ENCODE measurements around the gene F2RL1. TPM values are rescaled to one million over a fixed set of nuclear protein-coding genes. Genes with fewer than 3 reads are reported as not detected.
"Not testable (repeated sequence)": the region's sequence is repeated elsewhere in the genome, so short reads cannot be mapped to it uniquely, and the experiment has no call there.

The F2RL1 gene, protein sequence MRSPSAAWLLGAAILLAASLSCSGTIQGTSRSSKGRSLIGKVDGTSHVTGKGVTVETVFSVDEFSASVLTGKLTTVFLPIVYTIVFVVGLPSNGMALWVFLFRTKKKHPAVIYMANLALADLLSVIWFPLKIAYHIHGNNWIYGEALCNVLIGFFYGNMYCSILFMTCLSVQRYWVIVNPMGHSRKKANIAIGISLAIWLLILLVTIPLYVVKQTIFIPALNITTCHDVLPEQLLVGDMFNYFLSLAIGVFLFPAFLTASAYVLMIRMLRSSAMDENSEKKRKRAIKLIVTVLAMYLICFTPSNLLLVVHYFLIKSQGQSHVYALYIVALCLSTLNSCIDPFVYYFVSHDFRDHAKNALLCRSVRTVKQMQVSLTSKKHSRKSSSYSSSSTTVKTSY
- total RNA-seq = 1 to 10 TPM; 1.6 to 2.2 TPM

DNA sequence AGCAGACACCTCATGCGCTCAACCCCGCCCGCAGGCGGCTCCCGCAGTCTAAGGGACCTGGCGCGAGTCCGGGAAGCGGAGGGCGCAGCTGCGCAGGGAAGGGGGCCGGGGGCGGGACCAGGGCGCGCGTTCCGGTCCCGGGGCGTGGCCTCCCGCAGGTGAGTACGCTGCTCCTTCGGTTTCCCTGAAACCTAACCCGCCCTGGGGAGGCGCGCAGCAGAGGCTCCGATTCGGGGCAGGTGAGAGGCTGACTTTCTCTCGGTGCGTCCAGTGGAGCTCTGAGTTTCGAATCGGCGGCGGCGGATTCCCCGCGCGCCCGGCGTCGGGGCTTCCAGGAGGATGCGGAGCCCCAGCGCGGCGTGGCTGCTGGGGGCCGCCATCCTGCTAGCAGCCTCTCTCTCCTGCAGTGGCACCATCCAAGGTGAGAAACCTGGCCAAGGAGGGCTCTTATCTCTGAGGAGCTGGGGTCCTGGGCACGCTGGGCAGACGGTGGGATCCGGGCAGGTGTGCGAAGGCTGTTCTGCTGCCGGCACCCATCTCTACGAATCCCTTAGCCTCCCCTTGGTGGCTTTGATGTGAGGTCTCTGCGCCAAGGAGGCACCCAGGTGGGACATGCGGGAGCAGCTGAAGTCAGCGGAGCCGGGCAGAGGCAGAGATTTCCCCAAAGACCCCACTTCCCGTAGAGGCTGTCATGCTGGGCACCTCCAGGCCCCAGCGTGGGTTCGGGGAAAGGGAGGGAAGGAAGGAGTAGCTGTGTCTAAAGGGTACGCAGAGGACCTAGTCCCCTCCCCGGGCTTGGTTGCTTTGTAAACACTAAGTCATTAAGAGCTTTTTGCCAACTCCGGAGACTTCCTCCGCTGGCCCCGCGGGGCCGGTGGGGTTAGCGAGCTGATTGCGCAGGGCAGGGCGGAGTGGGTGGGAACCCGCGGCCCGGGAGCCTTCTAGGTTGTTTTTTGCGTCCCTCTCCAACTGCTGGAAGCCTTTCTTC lies at the start of gene F2RL1:
F2RL1 (plus strand) TSS at position 187 of the 988 bp plus-strand sequence; CDS start at position 340, 153 bp downstream.
- H3K4me1 Mint-ChIP-seq (ENCODE audit: low read depth) = peaks cover 20% of the 10 kb centered on the region
- ChIA-PET POLR2A (no interaction called here), CTCF (interaction anchor here (0.9 to 1.5 kb wide), 4 partner anchors 13 to 45 kb away, joined by 3 to 4 read pairs (median 3); no protein-coding TSS in a partner anchor)
- peaks cover 49% of the 10 kb centered on the region for H3K27me3 Mint-ChIP-seq (ENCODE audit: low read depth)
- ATAC-seq (peak; percentile 79), DNase-seq (peak; percentile 42)
- H3K4me3 Mint-ChIP-seq = peak within 1 kb of the TSS; percentile 76
- H3K36me3 Mint-ChIP-seq (ENCODE audit: low read depth) = no peaks in the 10 kb centered on the region
- no peak within 1 kb of the TSS for H3K27ac Mint-ChIP-seq
- H3K9me3 Mint-ChIP-seq (ENCODE audit: insufficient read depth) = no peaks in the 10 kb centered on the region

- H3K4me1 Mint-ChIP-seq (ENCODE audit: low read depth); DNase-seq; CTCF ChIA-PET; H3K27ac Mint-ChIP-seq; POLR2A ChIA-PET; H3K4me3 Mint-ChIP-seq; H3K27me3 Mint-ChIP-seq (ENCODE audit: low read depth); H3K36me3 Mint-ChIP-seq (ENCODE audit: low read depth); H3K9me3 Mint-ChIP-seq (ENCODE audit: insufficient read depth); ATAC-seq: not testable (repeated sequence)
Observed at GRCh38 chr5:76771041-76771440, 47.8 kb upstream of the F2RL1 start.

- H3K4me1 Mint-ChIP-seq (ENCODE audit: low read depth) = peaks cover 4% of the 10 kb centered on the region
- H3K27me3 Mint-ChIP-seq (ENCODE audit: low read depth) = no peaks in the 10 kb centered on the region
- POLR2A ChIA-PET = no interaction called here
- ATAC-seq (no peak), DNase-seq (no peak)
- CTCF ChIA-PET = interaction anchor here (4.9 kb wide), 1 partner anchor 173 kb away, joined by 110 read pairs; no protein-coding TSS in a partner anchor
- H3K36me3 Mint-ChIP-seq (ENCODE audit: low read depth) = no peaks in the 10 kb centered on the region
- no peak overlapping the region for H3K4me3 Mint-ChIP-seq
- no peak overlapping the region for H3K27ac Mint-ChIP-seq
- H3K9me3 Mint-ChIP-seq (ENCODE audit: insufficient read depth) = no peaks in the 10 kb centered on the region
Observed at GRCh38 chr5:76771705-76772405, 47.0 kb upstream of the F2RL1 start.

GRCh38 chr5:76775921-76776320 lies 42.9 kb upstream of the F2RL1 start:
- Mint-ChIP-seq H3K36me3 (ENCODE audit: low read depth) (no peaks in the 10 kb centered on the region), H3K4me3 (no peak overlapping the region), H3K27me3 (ENCODE audit: low read depth) (no peaks in the 10 kb centered on the region), H3K4me1 (ENCODE audit: low read depth) (peaks cover 4% of the 10 kb centered on the region), H3K9me3 (ENCODE audit: insufficient read depth) (no peaks in the 10 kb centered on the region), H3K27ac (peak overlapping the region; percentile 34)
- no peak for DNase-seq
- CTCF ChIA-PET = interaction anchor here (0.7 to 4.9 kb wide), 6 partner anchors 28 to 194 kb away, joined by 4 to 110 read pairs (median 20); no protein-coding TSS in a partner anchor
- ATAC-seq = no peak
- POLR2A ChIA-PET = no interaction called here

DNA sequence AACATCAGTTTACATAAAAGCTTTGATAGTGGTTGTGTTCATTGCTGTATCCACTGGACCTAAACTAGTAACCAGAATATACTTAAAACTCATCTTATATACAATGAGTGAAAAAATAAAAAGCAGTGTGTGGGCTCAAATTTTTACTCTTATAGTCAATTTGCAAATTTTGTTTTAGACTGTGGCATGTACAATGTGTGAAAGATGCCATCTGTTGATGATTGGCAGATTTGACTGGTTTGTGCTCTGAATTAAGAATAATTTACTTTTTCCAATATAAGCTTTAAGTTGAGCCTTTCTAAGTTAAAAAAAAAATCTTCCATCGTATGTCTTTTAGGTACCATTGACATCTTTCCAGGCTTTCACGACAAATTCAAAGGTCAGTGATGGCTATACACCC lies 42.4 kb upstream of the F2RL1 start:
- Mint-ChIP-seq H3K4me3 (no peak overlapping the region), H3K4me1 (ENCODE audit: low read depth) (peaks cover 4% of the 10 kb centered on the region), H3K36me3 (ENCODE audit: low read depth) (no peaks in the 10 kb centered on the region), H3K9me3 (ENCODE audit: insufficient read depth) (no peaks in the 10 kb centered on the region), H3K27ac (no peak overlapping the region), H3K27me3 (ENCODE audit: low read depth) (no peaks in the 10 kb centered on the region)
- DNase-seq = no peak
- no peak for ATAC-seq
- CTCF ChIA-PET = interaction anchor here (0.7 to 4.9 kb wide), 2 partner anchors 62 to 178 kb away, joined by 4 to 110 read pairs; no protein-coding TSS in a partner anchor
- POLR2A ChIA-PET = no interaction called here

GRCh38 chr5:76780616-76781015 lies 38.2 kb upstream of the F2RL1 start:
- POLR2A ChIA-PET; ATAC-seq; H3K4me3 Mint-ChIP-seq; H3K9me3 Mint-ChIP-seq (ENCODE audit: insufficient read depth); H3K27ac Mint-ChIP-seq; H3K36me3 Mint-ChIP-seq (ENCODE audit: low read depth); H3K4me1 Mint-ChIP-seq (ENCODE audit: low read depth); DNase-seq; CTCF ChIA-PET; H3K27me3 Mint-ChIP-seq (ENCODE audit: low read depth): not testable (repeated sequence)

- ChIA-PET POLR2A (no interaction called here), CTCF (no interaction called here)
Observed at GRCh38 chr5:76781775-76782174, 37.1 kb upstream of the F2RL1 start.

GRCh38 chr5:76782444-76782843 lies 36.4 kb upstream of the F2RL1 start:
- Mint-ChIP-seq H3K27me3 (ENCODE audit: low read depth) (peaks cover 2% of the 10 kb centered on the region), H3K27ac (no peak overlapping the region), H3K36me3 (ENCODE audit: low read depth) (no peaks in the 10 kb centered on the region), H3K9me3 (ENCODE audit: insufficient read depth) (no peaks in the 10 kb centered on the region), H3K4me3 (no peak overlapping the region), H3K4me1 (ENCODE audit: low read depth) (no peaks in the 10 kb centered on the region)
- POLR2A ChIA-PET = no interaction called here
- no peak for ATAC-seq
- no peak for DNase-seq
- CTCF ChIA-PET = interaction anchor here (1.9 kb wide), 1 partner anchor 8 kb away, joined by 18 read pairs; no protein-coding TSS in a partner anchor

More at GRCh38 chr5:76781775-76782174, 37.1 kb upstream of the F2RL1 start:
- H3K36me3 Mint-ChIP-seq (ENCODE audit: low read depth) = no peaks in the 10 kb centered on the region
- no peaks in the 10 kb centered on the region for H3K4me1 Mint-ChIP-seq (ENCODE audit: low read depth)
- no peaks in the 10 kb centered on the region for H3K9me3 Mint-ChIP-seq (ENCODE audit: insufficient read depth)
- H3K4me3 Mint-ChIP-seq = no peak overlapping the region
- peaks cover 2% of the 10 kb centered on the region for H3K27me3 Mint-ChIP-seq (ENCODE audit: low read depth)
- no peak overlapping the region for H3K27ac Mint-ChIP-seq
- no peak for DNase-seq
- no peak for ATAC-seq

DNA sequence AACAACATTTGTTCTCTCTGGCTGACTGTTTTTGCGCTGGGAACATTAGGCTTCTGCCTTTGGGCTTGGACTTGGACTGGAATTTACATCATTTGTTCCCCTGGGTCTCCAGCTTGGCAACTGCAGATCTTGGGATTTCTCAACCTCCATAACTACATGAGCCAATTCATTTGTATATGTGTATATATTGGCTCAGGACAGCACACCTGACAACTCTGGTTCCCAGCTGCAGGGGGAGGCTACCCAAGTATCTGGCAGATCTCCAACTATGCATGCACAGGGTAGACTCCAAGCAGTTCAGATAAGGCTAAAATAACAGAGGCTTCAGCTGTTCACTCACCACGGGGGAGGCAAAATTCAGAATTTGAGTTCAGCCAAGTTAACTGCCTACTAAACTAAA lies 31.6 kb upstream of the F2RL1 start:
- ChIA-PET CTCF (interaction anchor here (2.1 kb wide), 1 partner anchor 13 kb away, joined by 7 read pairs; no protein-coding TSS in a partner anchor), POLR2A (no interaction called here)
- Mint-ChIP-seq H3K27me3 (ENCODE audit: low read depth) (peaks cover 2% of the 10 kb centered on the region), H3K9me3 (ENCODE audit: insufficient read depth) (no peaks in the 10 kb centered on the region), H3K4me3 (no peak overlapping the region), H3K27ac (no peak overlapping the region), H3K36me3 (ENCODE audit: low read depth) (no peaks in the 10 kb centered on the region), H3K4me1 (ENCODE audit: low read depth) (no peaks in the 10 kb centered on the region)
- ATAC-seq = no peak
- no peak for DNase-seq

GRCh38 chr5:76788362-76788761 lies 30.5 kb upstream of the F2RL1 start:
- ATAC-seq = no peak
- CTCF ChIA-PET = no interaction called here

GRCh38 chr5:76789275-76789674 lies 29.6 kb upstream of the F2RL1 start:
- H3K9me3 Mint-ChIP-seq (ENCODE audit: insufficient read depth); ATAC-seq; H3K27ac Mint-ChIP-seq; H3K27me3 Mint-ChIP-seq (ENCODE audit: low read depth); H3K4me3 Mint-ChIP-seq; POLR2A ChIA-PET; DNase-seq; H3K36me3 Mint-ChIP-seq (ENCODE audit: low read depth); H3K4me1 Mint-ChIP-seq (ENCODE audit: low read depth): not testable (repeated sequence)
- CTCF ChIA-PET = interaction anchor here (0.9 kb wide), 1 partner anchor 14 kb away, joined by 3 read pairs; no protein-coding TSS in a partner anchor

More at GRCh38 chr5:76788362-76788761, 30.5 kb upstream of the F2RL1 start:
- POLR2A ChIA-PET = no interaction called here
- Mint-ChIP-seq H3K27ac (no peak overlapping the region), H3K4me3 (no peak overlapping the region), H3K36me3 (ENCODE audit: low read depth) (no peaks in the 10 kb centered on the region), H3K9me3 (ENCODE audit: insufficient read depth) (no peaks in the 10 kb centered on the region), H3K4me1 (ENCODE audit: low read depth) (no peaks in the 10 kb centered on the region), H3K27me3 (ENCODE audit: low read depth) (peaks cover 2% of the 10 kb centered on the region)
- no peak for DNase-seq

All from activated CD8-positive, alpha-beta T cell treated with anti-CD3 and anti-CD28 coated beads, Interleukin-2, amount 10 ng/mL, durations not matched to agents 7 days and 5 days (primary cell).